Cardiac septum (tissue), 1 donor: ENCODE measurements around the gene ATP6AP1. TPM values are rescaled to one million over a fixed set of nuclear protein-coding genes. Genes with fewer than 3 reads are reported as not detected.

Experiments used
- DNase-seq: peaks from one replicate; pipeline ENCODE4 v3.0.0-alpha.2; 2020; ENCODE audit warnings: low spot score
- intact Hi-C: fragments of 100-400 bp; cut with DNase I; formaldehyde crosslinking; loops from one replicate; pipeline ENCODE4 v1.14.0; 2022
- total RNA-seq: library from RNA; stranded (reverse); fragmentation: NEBNext Ultra II Directional; extraction: Animal tissue kit (Norgen Biotek cat#: 25700); gene quantifications from one replicate; pipeline ENCODE4 v1.2.1, GENCODE V29; 2021
- donor health status: DM: no; HTN: no; CAD: no.

The ATP6AP1 gene
- total RNA-seq, 1 donor from 2014 or later = 86.1 TPM

DNA sequence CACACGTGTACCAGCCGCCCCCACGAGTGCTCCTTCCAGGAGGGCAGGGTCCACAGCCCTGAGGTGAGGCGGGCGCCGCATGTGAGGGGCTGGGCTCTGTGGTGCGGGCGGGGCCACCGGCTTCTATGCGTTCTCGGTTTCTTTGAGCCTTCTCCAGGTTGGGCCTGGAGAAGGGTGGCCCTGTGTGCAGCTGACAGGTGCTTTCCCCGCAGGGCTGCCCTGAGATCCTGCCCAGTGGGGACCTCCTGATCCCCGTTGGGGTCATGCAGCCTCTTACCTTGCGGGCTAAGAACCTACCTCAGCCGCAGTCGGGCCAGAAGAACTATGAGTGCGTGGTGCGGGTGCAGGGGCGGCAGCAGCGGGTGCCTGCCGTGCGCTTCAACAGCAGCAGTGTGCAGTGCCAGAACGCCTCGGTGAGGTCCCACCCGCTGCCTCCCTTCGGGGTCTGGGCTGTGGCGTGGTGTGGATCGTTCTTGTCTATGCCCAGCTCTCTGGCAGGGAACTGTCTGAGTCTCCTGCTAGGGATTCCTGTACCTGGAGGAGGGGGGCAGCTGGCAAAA, 36.4 kb downstream of the ATP6AP1 start:
- DNase-seq = no peak

DNA sequence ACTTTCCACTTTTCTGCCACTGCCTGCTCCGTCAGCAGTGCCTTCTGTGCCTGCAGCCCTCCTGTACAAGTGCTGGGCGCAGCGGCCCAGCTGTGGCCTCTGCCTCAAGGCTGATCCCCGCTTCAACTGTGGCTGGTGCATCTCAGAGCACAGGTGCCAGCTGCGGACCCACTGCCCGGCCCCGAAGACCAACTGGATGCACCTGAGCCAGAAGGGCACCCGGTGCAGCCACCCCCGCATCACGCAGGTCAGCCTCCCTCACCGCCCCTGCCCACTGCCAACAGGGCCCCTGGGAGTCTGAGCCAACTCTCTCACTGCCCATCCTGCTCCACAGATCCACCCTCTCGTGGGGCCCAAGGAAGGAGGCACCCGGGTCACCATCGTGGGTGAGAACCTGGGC, 37.1 kb downstream of the ATP6AP1 start:
- intact Hi-C loops = no loop called here
- no peak for DNase-seq

More for the DNA sequence above, 36.4 kb downstream of the ATP6AP1 start:
- intact Hi-C loops = no loop called here

DNA sequence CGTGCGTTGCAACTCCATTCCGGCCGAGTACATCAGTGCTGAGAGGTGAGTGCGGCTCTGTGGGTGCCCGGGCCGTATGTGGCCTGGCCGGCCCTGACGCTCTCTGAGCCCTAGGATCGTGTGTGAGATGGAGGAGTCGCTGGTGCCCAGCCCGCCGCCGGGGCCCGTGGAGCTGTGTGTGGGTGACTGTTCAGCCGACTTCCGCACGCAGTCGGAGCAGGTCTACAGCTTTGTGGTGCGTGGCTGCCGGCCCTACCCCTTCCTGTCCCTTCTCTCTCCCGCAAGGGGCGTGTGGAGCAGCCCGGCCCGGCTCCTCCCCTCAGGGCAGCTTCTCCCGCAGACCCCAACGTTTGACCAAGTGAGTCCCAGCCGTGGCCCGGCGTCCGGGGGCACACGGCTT, 37.6 kb downstream of the ATP6AP1 start:
- intact Hi-C loops = no loop called here
- DNase-seq = no peak

DNA sequence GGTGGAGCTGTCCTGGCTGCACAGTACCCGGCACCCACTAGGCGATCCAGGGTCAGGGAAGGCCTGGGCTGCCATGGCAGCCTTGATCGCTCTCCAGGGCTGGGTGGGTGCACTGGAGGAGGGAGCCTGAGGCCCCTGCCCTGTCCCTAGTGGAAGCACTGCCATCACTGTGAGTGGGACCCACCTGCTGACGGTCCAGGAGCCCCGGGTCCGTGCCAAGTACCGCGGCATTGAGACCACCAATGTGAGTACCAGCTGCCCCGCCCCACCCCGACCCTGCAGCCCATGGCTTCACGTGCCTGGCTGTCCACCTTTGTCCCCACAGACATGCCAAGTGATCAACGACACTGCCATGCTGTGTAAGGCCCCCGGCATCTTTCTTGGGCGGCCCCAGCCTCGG, 38.4 kb downstream of the ATP6AP1 start:
- DNase-seq = no peak
- intact Hi-C loops = no loop called here

DNA sequence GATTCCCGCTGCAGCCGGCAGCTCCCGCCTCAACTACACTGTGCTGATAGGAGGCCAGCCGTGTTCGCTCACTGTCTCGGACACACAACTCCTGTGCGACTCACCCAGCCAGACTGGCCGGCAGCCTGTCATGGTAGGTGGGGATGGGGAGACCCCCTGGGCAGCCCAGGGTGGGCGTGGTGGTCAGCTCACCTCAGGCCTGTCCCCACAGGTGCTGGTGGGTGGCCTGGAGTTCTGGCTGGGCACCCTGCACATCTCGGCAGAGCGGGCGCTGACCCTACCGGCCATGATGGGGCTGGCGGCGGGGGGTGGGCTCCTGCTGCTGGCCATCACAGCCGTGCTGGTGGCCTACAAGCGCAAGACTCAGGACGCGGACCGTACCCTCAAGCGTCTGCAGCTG, 39.1 kb downstream of the ATP6AP1 start:
- no peak for DNase-seq

DNA sequence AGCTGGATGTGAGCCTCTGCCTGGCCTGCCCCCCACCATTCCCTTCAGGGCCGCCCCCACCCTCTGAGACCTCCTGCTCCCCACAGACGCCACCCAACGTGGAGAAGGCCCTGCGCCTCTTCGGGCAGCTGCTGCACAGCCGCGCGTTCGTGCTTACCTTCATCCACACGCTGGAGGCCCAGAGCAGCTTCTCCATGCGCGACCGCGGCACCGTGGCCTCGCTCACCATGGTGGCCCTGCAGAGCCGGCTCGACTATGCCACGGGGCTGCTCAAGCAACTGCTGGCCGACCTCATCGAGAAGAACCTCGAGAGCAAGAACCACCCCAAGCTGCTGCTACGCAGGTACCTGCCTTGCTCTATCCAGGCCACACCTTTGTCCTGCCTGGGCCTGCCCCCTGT, 39.7 kb downstream of the ATP6AP1 start:
- no peak for DNase-seq
- intact Hi-C loops = no loop called here

More for the DNA sequence above, 39.1 kb downstream of the ATP6AP1 start:
- intact Hi-C loops = no loop called here

DNA sequence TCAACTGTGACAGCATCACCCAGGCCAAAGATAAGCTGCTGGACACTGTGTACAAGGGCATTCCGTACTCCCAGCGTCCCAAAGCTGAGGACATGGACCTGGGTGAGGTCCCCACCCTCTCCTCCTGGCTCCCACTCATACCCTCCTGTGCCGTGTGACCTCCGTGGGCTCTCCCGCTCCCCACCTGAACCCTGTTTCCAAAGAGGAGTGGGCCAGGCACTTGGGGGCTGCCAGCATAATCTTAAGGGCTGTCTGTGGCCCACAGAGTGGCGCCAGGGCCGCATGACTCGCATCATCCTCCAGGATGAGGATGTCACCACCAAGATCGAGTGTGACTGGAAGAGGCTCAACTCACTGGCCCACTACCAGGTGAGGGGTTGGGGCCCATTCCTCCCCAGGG, 40.6 kb downstream of the ATP6AP1 start:
- no peak for DNase-seq
- intact Hi-C loops = no loop called here

DNA sequence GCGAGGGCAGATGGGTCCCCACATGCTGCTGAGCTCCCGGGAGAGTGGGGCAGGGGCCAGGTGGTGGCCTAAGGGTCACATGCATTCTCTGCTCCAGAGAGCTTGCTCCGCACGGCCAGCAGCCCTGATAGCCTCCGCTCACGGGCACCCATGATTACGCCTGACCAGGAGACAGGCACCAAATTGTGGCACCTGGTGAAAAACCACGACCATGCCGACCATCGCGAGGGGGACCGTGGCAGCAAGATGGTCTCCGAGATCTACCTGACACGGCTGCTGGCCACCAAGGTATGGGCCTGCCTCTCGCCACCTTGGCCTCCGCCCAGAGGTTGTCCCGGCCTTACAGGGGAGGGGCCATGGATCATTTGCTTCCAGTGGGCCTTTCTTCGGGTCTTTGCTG, 41.4 kb downstream of the ATP6AP1 start:
- intact Hi-C loops = no loop called here
- no peak for DNase-seq

DNA sequence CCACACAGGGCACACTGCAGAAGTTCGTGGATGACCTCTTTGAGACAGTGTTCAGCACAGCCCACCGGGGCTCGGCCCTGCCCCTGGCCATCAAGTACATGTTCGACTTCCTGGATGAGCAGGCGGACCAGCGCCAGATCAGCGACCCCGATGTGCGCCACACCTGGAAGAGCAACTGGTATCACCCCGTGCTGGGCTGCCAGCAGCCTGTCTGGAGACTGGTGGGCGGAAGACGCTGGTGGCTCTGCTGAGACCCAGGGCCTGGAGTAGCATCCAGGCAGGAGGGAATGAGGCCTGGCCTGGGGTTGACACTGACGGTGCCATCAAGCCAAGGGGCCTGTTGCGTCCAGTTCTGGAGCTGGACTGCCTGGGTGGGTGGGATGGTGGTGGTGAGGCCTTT, 42.0 kb downstream of the ATP6AP1 start:
- intact Hi-C loops = no loop called here
- DNase-seq = no peak

DNA sequence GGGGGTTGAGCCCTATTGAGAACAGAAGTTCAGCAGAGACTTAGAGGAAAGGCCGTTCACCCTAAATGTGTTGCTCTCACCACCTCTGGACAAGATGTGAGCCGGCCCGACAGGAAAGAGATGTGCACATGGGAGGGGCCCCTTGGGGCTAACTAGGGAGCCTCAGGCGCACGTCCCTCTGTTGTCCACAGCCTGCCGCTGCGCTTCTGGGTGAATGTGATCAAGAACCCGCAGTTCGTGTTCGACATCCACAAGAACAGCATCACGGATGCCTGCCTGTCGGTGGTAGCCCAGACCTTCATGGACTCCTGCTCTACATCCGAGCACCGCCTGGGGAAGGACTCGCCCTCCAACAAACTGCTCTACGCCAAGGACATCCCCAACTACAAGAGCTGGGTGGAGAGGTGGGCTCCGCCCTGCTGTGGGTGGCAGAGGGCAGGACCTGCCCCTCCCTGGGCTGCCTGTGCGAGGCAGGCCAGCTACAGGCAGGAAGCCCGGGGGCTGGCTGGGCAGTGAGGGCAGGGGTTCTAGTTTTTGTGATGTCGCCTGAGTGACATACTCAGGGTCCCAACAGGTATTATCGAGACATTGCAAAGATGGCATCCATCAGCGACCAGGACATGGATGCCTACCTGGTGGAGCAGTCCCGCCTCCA, 42.6 kb downstream of the ATP6AP1 start:
- no peak for DNase-seq
- intact Hi-C loops = no loop called here

DNA sequence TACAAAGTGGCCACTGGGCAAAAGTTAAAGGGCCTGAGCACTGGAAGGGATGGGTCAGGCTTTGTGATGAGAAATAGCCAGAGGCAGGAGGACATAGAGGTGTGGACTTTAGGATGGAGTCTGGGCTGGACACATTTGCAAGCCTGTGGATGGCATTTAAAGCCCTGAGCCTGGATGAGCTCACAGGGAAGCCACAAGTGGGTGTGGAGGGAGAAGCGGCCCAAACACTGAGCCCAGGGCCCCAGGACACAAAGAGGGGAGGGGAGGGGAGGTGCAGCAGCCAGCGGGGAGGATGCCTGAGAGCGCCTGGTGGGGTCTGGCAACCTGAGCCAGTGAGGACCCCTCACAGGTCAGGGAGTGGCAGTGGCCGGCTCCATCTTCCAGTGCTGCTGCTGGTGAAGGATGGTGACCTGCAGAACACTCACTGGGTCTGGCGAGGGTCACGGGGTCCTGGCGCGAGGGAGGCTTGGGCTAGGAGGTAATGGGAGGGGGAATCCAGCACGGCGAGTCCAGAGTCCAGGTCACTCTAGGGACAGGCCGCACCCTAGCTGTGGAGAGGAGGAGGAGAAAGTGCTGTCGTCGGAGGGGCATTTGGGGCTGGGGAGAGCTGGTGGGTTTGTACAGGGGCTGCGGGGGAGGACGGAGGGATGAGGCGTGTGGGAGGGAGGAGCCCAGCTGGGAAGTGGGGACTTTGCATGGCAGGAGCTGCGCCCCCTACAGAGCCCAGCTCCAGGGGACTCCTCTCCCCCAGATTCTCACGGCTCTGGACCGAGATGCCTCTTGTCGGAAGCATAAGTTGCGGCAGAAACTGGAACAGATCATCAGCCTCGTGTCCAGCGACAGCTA, 43.6 kb downstream of the ATP6AP1 start:
- DNase-seq = no peak
- intact Hi-C loops = no loop called here

DNA sequence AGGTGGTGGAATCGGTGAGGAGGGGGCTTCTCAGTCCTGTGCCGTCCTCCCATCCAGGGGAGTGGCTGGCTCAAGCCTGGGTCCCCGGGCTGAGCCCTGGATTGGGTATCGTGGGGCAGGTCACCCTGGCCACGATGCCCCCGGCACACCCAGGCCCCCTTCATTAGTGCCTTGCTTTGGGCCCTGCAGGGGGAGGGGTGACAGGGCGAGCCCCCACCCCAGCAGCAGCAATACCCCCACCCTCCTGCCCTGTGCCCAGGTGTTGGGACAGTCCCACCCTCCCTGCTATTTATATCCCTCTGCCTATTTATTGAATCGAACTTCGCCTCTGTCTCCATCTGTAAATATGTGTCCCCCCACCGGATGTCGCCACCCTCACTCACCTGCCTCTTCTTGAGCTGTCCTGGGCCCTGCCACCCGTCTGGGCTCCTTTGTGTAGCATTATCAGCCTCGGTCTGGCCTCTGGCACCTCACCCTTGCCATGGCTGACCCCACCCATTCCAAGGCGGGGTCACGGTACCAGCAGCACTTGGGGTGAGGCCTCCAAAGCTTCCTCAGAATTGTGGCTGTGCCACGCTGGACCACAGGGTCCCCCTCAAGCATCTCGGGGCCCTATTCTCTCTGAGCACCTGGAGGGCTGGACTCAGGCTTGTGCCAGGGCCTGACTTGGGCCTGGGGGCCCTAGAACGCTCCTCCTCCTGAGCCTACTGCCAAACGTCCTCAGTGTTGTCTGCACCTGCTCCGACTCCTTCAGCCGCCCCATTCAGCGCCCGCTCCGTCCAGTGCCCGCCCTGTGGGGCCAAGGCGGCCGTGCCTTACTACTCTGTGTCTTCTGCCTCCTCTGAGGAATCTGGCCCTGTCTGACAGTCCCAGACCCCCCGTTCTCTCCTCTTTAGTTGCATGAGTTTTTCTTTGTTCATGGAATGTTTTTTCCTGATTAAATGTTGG, 44.5 kb downstream of the ATP6AP1 start:
- intact Hi-C loops = no loop called here
- DNase-seq = no peak

DNA sequence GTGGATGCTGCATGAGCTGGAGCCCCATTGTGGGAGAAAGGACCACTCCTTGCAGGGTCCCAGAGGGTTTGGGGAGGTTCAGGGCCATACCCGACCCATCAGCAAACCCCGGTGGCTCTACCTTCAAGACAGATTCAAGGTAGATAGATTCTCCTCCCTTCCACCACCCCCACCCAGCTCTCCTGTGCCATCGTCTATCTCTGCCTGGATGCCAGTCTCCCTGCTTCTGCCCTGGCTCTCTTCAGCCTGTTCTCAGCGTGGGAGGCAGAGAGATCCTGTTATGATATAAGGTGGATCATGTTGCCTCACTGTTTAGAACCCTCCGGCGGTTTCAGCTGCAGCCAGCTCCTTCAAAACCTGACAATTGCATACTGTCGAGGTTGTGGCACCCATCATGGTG, 45.2 kb downstream of the ATP6AP1 start:
- intact Hi-C loops = no loop called here
- no peak for DNase-seq

DNA sequence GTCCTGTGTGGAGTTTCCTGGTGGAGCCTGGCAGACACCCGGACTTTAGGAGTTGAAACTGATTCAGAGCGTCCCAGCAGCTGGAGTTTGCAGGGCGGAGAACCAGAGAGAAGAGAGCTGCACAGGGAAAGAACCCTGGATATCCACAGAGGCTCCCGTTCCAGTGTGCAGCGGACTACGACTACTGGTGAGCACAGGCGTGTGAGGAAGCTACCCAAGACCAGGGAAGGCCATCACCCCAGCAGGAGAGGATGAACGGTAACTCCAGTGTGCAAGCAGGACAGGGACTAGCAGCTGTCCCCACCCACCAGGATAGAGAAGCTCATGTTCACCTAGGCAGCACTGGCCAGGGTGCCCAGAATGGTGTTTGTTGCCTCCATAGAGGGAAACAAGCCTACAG, 48.3 kb downstream of the ATP6AP1 start:
- intact Hi-C loops = no loop called here
- DNase-seq = no peak

DNA sequence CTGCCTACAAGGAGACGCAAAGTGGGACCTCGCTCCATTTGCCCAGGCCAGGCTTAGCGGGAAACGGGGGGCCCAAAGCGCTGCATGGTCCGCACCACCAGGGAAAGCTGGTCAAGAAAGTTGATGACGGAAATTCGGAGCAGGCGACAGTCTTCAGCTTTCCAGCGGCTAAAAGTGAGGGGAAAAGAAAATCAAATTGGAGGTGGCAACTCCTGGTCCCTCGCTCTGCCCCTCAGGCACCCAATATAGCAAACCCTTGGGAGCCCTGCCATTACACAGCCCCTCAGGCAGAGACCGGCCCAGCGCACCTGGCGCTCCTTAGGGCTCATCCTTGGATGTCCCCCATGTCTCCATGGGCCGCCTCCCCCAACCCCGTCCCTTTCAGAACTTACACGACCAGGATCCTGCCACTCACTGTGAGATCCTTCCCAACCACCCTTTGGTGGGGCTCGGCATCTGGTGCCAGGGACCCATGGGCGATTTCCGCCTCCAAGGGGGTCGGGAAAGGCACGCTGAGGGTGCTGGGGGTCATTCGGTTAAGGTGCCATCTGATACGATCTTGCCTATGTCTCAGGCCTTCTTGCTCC, 49.5 kb downstream of the ATP6AP1 start:
- intact Hi-C loops = loop anchor here (2.0 kb wide), 1 partner anchor 33 kb away; the partner anchor contains the start of gene FAM50A
- no peak for DNase-seq

DNA sequence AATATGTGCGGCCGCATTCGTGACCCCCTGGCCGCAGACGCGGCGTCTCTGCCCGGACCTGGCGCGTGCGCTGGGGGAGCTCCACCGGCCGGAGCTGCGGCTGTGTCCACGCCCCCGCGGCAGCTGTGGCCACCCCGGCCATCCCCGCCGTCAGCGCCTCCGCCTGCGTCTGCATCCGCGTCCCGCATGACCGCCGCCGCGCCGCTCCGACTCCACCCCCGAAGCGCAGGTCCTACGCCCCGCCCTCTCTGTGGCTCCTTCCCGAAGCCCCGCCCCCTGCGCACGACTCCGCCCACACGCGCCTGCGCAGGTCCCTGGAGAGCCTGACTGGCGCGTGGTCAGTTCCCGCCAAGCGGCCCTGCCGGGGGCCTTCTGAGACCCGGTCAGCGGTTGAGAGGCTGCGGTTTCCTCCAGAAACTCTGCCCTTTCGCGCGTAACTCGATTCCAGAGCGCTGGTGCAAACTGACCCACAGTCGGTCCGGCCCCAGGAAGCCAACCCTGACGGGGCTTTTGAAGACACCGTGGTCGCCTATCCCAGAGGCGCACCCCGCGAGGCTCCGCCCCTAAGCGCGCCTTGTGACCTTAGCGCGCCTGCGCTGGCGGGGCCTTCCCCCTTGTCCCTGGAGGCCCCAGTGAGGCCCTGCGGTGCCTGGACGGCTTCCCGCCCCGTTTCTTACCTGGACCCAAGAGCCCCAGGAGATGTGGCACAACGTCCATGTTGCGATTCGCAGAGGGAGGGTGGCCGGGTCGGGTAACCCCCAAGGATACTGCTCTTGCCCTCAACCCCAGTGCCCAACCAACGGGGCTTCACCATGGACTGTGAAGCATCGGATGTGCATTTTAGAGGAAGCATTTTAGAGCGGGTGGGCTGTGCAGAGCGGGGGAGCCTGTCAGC, 50.5 kb downstream of the ATP6AP1 start, which contains the start of gene LAGE3:
Gene LAGE3 (minus strand): TSS at position 554 of the 895 bp plus-strand sequence. CDS start 366 bp downstream, at position 188.
- intact Hi-C loops = loop anchor here (2.0 kb wide), 1 partner anchor 34 kb away; the partner anchor contains the start of gene FAM50A
- peak; percentile 97 for DNase-seq

DNA sequence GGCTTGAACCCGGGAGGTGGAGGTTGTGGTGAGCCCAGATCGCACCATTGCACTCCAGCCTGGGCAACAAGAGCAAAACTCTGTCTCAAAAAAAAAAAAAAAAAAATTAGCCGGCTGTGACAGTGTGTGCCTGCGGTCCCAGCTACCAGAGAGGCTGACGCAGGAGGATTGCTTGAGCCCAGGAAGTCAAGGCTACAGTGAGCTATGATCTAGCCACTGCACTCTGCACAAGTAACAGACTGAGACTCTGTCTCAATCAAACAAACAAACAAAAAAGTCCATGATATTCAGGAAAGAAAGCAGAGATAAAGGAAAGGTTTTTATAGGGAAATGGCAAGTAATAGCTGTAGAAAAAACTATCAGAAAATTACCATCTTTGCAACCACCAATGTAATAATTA, 52.7 kb downstream of the ATP6AP1 start:
- intact Hi-C loops = no loop called here
- no peak for DNase-seq

DNA sequence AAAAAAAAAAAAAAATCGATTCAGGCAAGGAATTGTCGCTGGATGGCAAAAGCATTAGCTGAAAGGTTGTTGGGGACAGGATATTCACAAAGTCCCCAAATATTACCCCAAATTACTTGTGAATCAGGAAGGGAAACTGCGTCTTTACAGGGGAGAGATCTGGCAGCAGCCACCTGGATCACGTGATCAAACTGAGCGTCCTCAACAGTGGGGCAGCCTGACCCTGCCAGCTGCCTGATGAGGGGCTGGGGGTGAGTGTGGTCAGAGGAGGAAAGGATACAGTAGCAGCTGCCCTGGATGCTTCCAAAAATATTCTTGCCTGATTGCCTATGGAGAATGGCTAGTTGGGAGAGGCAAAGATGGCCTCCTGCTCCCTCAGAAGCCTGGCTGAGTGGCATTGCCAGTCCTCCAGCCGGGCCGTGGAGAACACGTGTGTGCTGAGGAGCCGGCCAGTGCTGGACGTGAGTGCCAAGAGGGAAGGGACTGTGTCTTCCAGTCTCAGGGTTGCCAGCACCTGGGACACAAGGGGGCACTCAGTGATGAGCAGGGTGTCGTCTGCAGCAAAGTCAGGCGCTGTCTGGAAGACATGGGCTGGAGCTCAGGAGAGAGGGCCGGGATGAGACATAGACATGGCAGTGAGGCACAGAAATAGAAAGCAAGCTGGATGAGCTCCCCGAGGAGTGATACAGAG, 53.6 kb downstream of the ATP6AP1 start:
- no peak for DNase-seq

More for the DNA sequence above, 53.6 kb downstream of the ATP6AP1 start:
- intact Hi-C loops = no loop called here
